Measurements from ENCODE around the gene DRD5. TPM values are rescaled to one million over a fixed set of nuclear protein-coding genes. Genes with fewer than 3 reads are reported as not detected.

DRD5 gene
- total RNA-seq, 1 donor from 2014 or later = not detected

GRCh38 chr4:9811806-9812205 is 30.4 kb downstream of the DRD5 start:
- Histone ChIP-seq H3K27me3 (ENCODE audit: control insufficient read depth, insufficient read depth, low read length) (no peaks in the 10 kb centered on the region), H3K36me3 (ENCODE audit: control insufficient read depth, insufficient read depth, low read length) (no peaks in the 10 kb centered on the region), H3K4me3 (ENCODE audit: low read depth, low read length) (no peak overlapping the region)
- DNase-seq (ENCODE audit: low read depth) = no peak
- TF ChIP-seq CTCF (IDR thresholded peaks at IDR 0.05; ENCODE audit: insufficient read depth, low read length, poor library complexity, severe bottlenecking) = no peak

- no peak for TF ChIP-seq CTCF (IDR thresholded peaks at IDR 0.05; ENCODE audit: insufficient read depth, low read length, poor library complexity, severe bottlenecking)
- H3K36me3 ChIP-seq (ENCODE audit: control insufficient read depth, insufficient read depth, low read length) = no peaks in the 10 kb centered on the region
- no peak for DNase-seq (ENCODE audit: low read depth)
These were observed 31.3 kb downstream of the DRD5 start for GRCh38 chr4:9812501-9813340.

GRCh38 chr4:9816285-9816684 is 34.9 kb downstream of the DRD5 start:
- no peaks in the 10 kb centered on the region for H3K27me3 ChIP-seq (ENCODE audit: control insufficient read depth, insufficient read depth, low read length)
- no peaks in the 10 kb centered on the region for H3K36me3 ChIP-seq (ENCODE audit: control insufficient read depth, insufficient read depth, low read length)
- H3K4me3 ChIP-seq (ENCODE audit: low read depth, low read length) = no peak overlapping the region
- no peak for DNase-seq (ENCODE audit: low read depth)
- no peak for TF ChIP-seq CTCF (IDR thresholded peaks at IDR 0.05; ENCODE audit: insufficient read depth, low read length, poor library complexity, severe bottlenecking)

More at GRCh38 chr4:9812501-9813340, 31.3 kb downstream of the DRD5 start:
- no peaks in the 10 kb centered on the region for H3K27me3 ChIP-seq (ENCODE audit: control insufficient read depth, insufficient read depth, low read length)
- H3K4me3 ChIP-seq (ENCODE audit: low read depth, low read length) = no peak overlapping the region

GRCh38 chr4:9820343-9820742 is 38.9 kb downstream of the DRD5 start:
- TF ChIP-seq CTCF (IDR thresholded peaks at IDR 0.05; ENCODE audit: insufficient read depth, low read length, poor library complexity, severe bottlenecking) = no peak
- Histone ChIP-seq H3K4me3 (ENCODE audit: low read depth, low read length) (no peak overlapping the region), H3K36me3 (ENCODE audit: control insufficient read depth, insufficient read depth, low read length) (no peaks in the 10 kb centered on the region), H3K27me3 (ENCODE audit: control insufficient read depth, insufficient read depth, low read length) (no peaks in the 10 kb centered on the region)
- no peak for DNase-seq (ENCODE audit: low read depth)

- no peaks in the 10 kb centered on the region for H3K27me3 ChIP-seq (ENCODE audit: control insufficient read depth, insufficient read depth, low read length)
- DNase-seq (ENCODE audit: low read depth) = no peak
These were observed 43.6 kb downstream of the DRD5 start for GRCh38 chr4:9825049-9825448.

More at GRCh38 chr4:9825049-9825448, 43.6 kb downstream of the DRD5 start:
- Histone ChIP-seq H3K4me3 (ENCODE audit: low read depth, low read length) (no peak overlapping the region), H3K36me3 (ENCODE audit: control insufficient read depth, insufficient read depth, low read length) (no peaks in the 10 kb centered on the region)
- TF ChIP-seq CTCF (IDR thresholded peaks at IDR 0.05; ENCODE audit: insufficient read depth, low read length, poor library complexity, severe bottlenecking) = no peak
